Measurements from ENCODE around the gene SPAG17.

SPAG17 gene

GRCh38 chr1:117970252-117970651 is 214.8 kb downstream of the SPAG17 start:
- Histone ChIP-seq H3K36me3 (ENCODE audit: insufficient read depth, low read length) (no peaks in the 10 kb centered on the region), H3K9ac (ENCODE audit: low read depth, low read length) (no peak overlapping the region), H3K9me3 (ENCODE audit: insufficient read depth, low read depth, low read length) (no peaks in the 10 kb centered on the region), H3K4me3 (ENCODE audit: low read length) (no peak overlapping the region), H3K27ac (ENCODE audit: low read depth, low read length) (no peak overlapping the region), H3K27me3 (ENCODE audit: insufficient read depth, low read length) (no peaks in the 10 kb centered on the region), H3K4me1 (ENCODE audit: insufficient read depth, low read length) (peaks cover 14% of the 10 kb centered on the region)
- 90% methylated on average over 9 of the region's 9 CpGs for WGBS

GRCh38 chr1:117967881-117968280 is 217.1 kb downstream of the SPAG17 start:
- Histone ChIP-seq H3K36me3 (ENCODE audit: insufficient read depth, low read length) (peaks cover 5% of the 10 kb centered on the region), H3K9me3 (ENCODE audit: insufficient read depth, low read depth, low read length) (no peaks in the 10 kb centered on the region), H3K27ac (ENCODE audit: low read depth, low read length) (0 out of 2 replicates have a peak overlapping the region, but pooled peaks have one; percentile 28), H3K9ac (ENCODE audit: low read depth, low read length) (no peak overlapping the region; the same call in 1 of the 2 replicates), H3K4me3 (ENCODE audit: low read length) (no peak overlapping the region), H3K4me1 (ENCODE audit: insufficient read depth, low read length) (peaks cover 14% of the 10 kb centered on the region), H3K27me3 (ENCODE audit: insufficient read depth, low read length) (no peaks in the 10 kb centered on the region)
- WGBS, result no CpG with 5 or more reads among the region's 1 CpG

- H3K9me3 ChIP-seq (ENCODE audit: insufficient read depth, low read depth, low read length), result no peaks in the 10 kb centered on the region
- peaks cover 14% of the 10 kb centered on the region for H3K4me1 ChIP-seq (ENCODE audit: insufficient read depth, low read length)
- H3K4me3 ChIP-seq (ENCODE audit: low read length), result no peak overlapping the region
- no peak overlapping the region; the same call in 1 of the 2 replicates for H3K9ac ChIP-seq (ENCODE audit: low read depth, low read length)
- H3K27me3 ChIP-seq (ENCODE audit: insufficient read depth, low read length), result no peaks in the 10 kb centered on the region
- H3K36me3 ChIP-seq (ENCODE audit: insufficient read depth, low read length), result peaks cover 9% of the 10 kb centered on the region
- 65% methylated on average over 4 of the region's 4 CpGs for WGBS
- 0 out of 2 replicates have a peak overlapping the region, but pooled peaks have one; percentile 28 for H3K27ac ChIP-seq (ENCODE audit: low read depth, low read length)
These were observed 217.6 kb downstream of the SPAG17 start for GRCh38 chr1:117967477-117967876.

- Histone ChIP-seq H3K4me3 (ENCODE audit: low read length) (no peak overlapping the region), H3K36me3 (ENCODE audit: insufficient read depth, low read length) (peaks cover 38% of the 10 kb centered on the region), H3K4me1 (ENCODE audit: insufficient read depth, low read length) (peaks cover 14% of the 10 kb centered on the region), H3K27ac (ENCODE audit: low read depth, low read length) (no peak overlapping the region), H3K27me3 (ENCODE audit: insufficient read depth, low read length) (no peaks in the 10 kb centered on the region), H3K9me3 (ENCODE audit: insufficient read depth, low read depth, low read length) (no peaks in the 10 kb centered on the region), H3K9ac (ENCODE audit: low read depth, low read length) (no peak overlapping the region)
- WGBS, result 95% methylated on average over 3 of the region's 3 CpGs
These were observed 220.6 kb downstream of the SPAG17 start for GRCh38 chr1:117964290-117965038.

- H3K9me3 ChIP-seq (ENCODE audit: insufficient read depth, low read depth, low read length), result no peaks in the 10 kb centered on the region
- H3K27ac ChIP-seq (ENCODE audit: low read depth, low read length), result no peak overlapping the region
- 94% methylated on average over 3 of the region's 3 CpGs for WGBS
- H3K9ac ChIP-seq (ENCODE audit: low read depth, low read length), result no peak overlapping the region
- no peak overlapping the region for H3K4me3 ChIP-seq (ENCODE audit: low read length)
- no peaks in the 10 kb centered on the region for H3K4me1 ChIP-seq (ENCODE audit: insufficient read depth, low read length)
- no peaks in the 10 kb centered on the region for H3K27me3 ChIP-seq (ENCODE audit: insufficient read depth, low read length)
- peaks cover 87% of the 10 kb centered on the region for H3K36me3 ChIP-seq (ENCODE audit: insufficient read depth, low read length)
These were observed 225.7 kb downstream of the SPAG17 start for GRCh38 chr1:117959364-117959763.

- Histone ChIP-seq H3K27ac (ENCODE audit: low read depth, low read length) (no peak overlapping the region), H3K36me3 (ENCODE audit: insufficient read depth, low read length) (peaks cover 100% of the 10 kb centered on the region), H3K27me3 (ENCODE audit: insufficient read depth, low read length) (no peaks in the 10 kb centered on the region), H3K9ac (ENCODE audit: low read depth, low read length) (no peak overlapping the region), H3K4me1 (ENCODE audit: insufficient read depth, low read length) (no peaks in the 10 kb centered on the region), H3K9me3 (ENCODE audit: insufficient read depth, low read depth, low read length) (no peaks in the 10 kb centered on the region), H3K4me3 (ENCODE audit: low read length) (no peak overlapping the region)
- WGBS, result 97% methylated on average over 1 of the region's 1 CpG
These were observed 232.6 kb downstream of the SPAG17 start for GRCh38 chr1:117952386-117952785.

- H3K27me3 ChIP-seq (ENCODE audit: insufficient read depth, low read length), result no peaks in the 10 kb centered on the region
- peaks cover 98% of the 10 kb centered on the region for H3K36me3 ChIP-seq (ENCODE audit: insufficient read depth, low read length)
- no peaks in the 10 kb centered on the region for H3K9me3 ChIP-seq (ENCODE audit: insufficient read depth, low read depth, low read length)
- H3K9ac ChIP-seq (ENCODE audit: low read depth, low read length), result no peak overlapping the region
- H3K4me1 ChIP-seq (ENCODE audit: insufficient read depth, low read length), result no peaks in the 10 kb centered on the region
- H3K27ac ChIP-seq (ENCODE audit: low read depth, low read length), result no peak overlapping the region
- 100% methylated on average over 1 of the region's 2 CpGs for WGBS
- no peak overlapping the region for H3K4me3 ChIP-seq (ENCODE audit: low read length)
These were observed 242.7 kb downstream of the SPAG17 start for GRCh38 chr1:117942293-117942692.

GRCh38 chr1:117933769-117934168 is 251.3 kb downstream of the SPAG17 start:
- H3K27ac ChIP-seq (ENCODE audit: low read depth, low read length), result no peak overlapping the region
- H3K9ac ChIP-seq (ENCODE audit: low read depth, low read length), result no peak overlapping the region
- 0 out of 2 replicates have a peak, but pooled peaks cover 6% of the 10 kb centered on the region for H3K4me1 ChIP-seq (ENCODE audit: insufficient read depth, low read length)
- 93% methylated on average over 2 of the region's 2 CpGs for WGBS
- H3K4me3 ChIP-seq (ENCODE audit: low read length), result no peak overlapping the region
- peaks cover 62% of the 10 kb centered on the region for H3K36me3 ChIP-seq (ENCODE audit: insufficient read depth, low read length)
- no peaks in the 10 kb centered on the region for H3K9me3 ChIP-seq (ENCODE audit: insufficient read depth, low read depth, low read length)
- no peaks in the 10 kb centered on the region for H3K27me3 ChIP-seq (ENCODE audit: insufficient read depth, low read length)

- Histone ChIP-seq H3K4me3 (ENCODE audit: low read length) (no peak overlapping the region), H3K9me3 (ENCODE audit: insufficient read depth, low read depth, low read length) (no peaks in the 10 kb centered on the region), H3K27me3 (ENCODE audit: insufficient read depth, low read length) (no peaks in the 10 kb centered on the region), H3K9ac (ENCODE audit: low read depth, low read length) (no peak overlapping the region), H3K27ac (ENCODE audit: low read depth, low read length) (no peak overlapping the region), H3K4me1 (ENCODE audit: insufficient read depth, low read length) (peaks cover 14% of the 10 kb centered on the region; the same call in 1 of the 2 replicates), H3K36me3 (ENCODE audit: insufficient read depth, low read length) (peaks cover 50% of the 10 kb centered on the region)
- WGBS, result 95% methylated on average over 4 of the region's 4 CpGs
These were observed 252.5 kb downstream of the SPAG17 start for GRCh38 chr1:117932576-117932975.

GRCh38 chr1:117930484-117930883 is 254.5 kb downstream of the SPAG17 start:
- 4% methylated on average over 6 of the region's 6 CpGs for WGBS
- Histone ChIP-seq H3K36me3 (ENCODE audit: insufficient read depth, low read length) (peaks cover 29% of the 10 kb centered on the region), H3K27me3 (ENCODE audit: insufficient read depth, low read length) (no peaks in the 10 kb centered on the region), H3K27ac (ENCODE audit: low read depth, low read length) (no peak overlapping the region), H3K4me1 (ENCODE audit: insufficient read depth, low read length) (peaks cover 24% of the 10 kb centered on the region), H3K4me3 (ENCODE audit: low read length) (peak overlapping the region; percentile 98), H3K9me3 (ENCODE audit: insufficient read depth, low read depth, low read length) (no peaks in the 10 kb centered on the region), H3K9ac (ENCODE audit: low read depth, low read length) (peak overlapping the region; percentile 85)

- peaks cover 25% of the 10 kb centered on the region for H3K36me3 ChIP-seq (ENCODE audit: insufficient read depth, low read length)
- no peak overlapping the region for H3K27ac ChIP-seq (ENCODE audit: low read depth, low read length)
- peak overlapping the region; percentile 98 for H3K4me3 ChIP-seq (ENCODE audit: low read length)
- H3K9ac ChIP-seq (ENCODE audit: low read depth, low read length), result peak overlapping the region; percentile 85
- no peaks in the 10 kb centered on the region for H3K27me3 ChIP-seq (ENCODE audit: insufficient read depth, low read length)
- H3K9me3 ChIP-seq (ENCODE audit: insufficient read depth, low read depth, low read length), result no peaks in the 10 kb centered on the region
- peaks cover 24% of the 10 kb centered on the region for H3K4me1 ChIP-seq (ENCODE audit: insufficient read depth, low read length)
- 1% methylated on average over 12 of the region's 12 CpGs for WGBS
These were observed 254.9 kb downstream of the SPAG17 start for GRCh38 chr1:117930173-117930447.

Measured in HUES64 (cell line).